Esophagus (tissue), 2 donors: ENCODE measurements around the gene MELTF. TPM values are rescaled to one million over a fixed set of nuclear protein-coding genes. Genes with fewer than 3 reads are reported as not detected.

Source experiments
- H3K27ac ChIP-seq, 2 donors: one replicate each; pipeline ENCODE4 v1.5.1; 2013; ENCODE audit warnings: low read depth in 2 of 2, mild to moderate bottlenecking in 2 of 2, inconsistent platforms in 1 of 2, low read length in 1 of 2, moderate library complexity in 1 of 2
- H3K27me3 ChIP-seq, 2 donors: one replicate each; pipeline ENCODE4 v1.6.1; 2013; ENCODE audit warnings: low read length in 2 of 2, control low read depth in 1 of 2, mild to moderate bottlenecking in 1 of 2; ENCODE audit not compliant: insufficient read depth in 2 of 2, control insufficient read depth in 1 of 2
- H3K36me3 ChIP-seq, 2 donors: one replicate each; pipeline ENCODE4 v1.6.1; 2013; ENCODE audit warnings: low read length in 1 of 2; ENCODE audit not compliant: control insufficient read depth in 2 of 2, insufficient read depth in 2 of 2
- H3K4me1 ChIP-seq, 2 donors: one replicate each; pipeline ENCODE4 v1.6.1; 2013; ENCODE audit warnings: low read length in 1 of 2; ENCODE audit not compliant: control insufficient read depth in 2 of 2, insufficient read depth in 2 of 2
- H3K4me3 ChIP-seq, 2 donors: one replicate each; pipeline ENCODE4 v1.5.1; 2013; ENCODE audit warnings: low read length in 2 of 2, mild to moderate bottlenecking in 2 of 2, low read depth in 1 of 2, moderate library complexity in 1 of 2
- H3K9me3 ChIP-seq, 2 donors: one replicate each; pipeline ENCODE4 v1.6.1; 2013; ENCODE audit warnings: mild to moderate bottlenecking in 2 of 2, low read depth in 1 of 2, low read length in 1 of 2, moderate library complexity in 1 of 2; ENCODE audit not compliant: control insufficient read depth in 2 of 2, insufficient read depth in 1 of 2
- WGBS, 2 donors: extraction: QIAGEN DNeasy Blood & Tissue Kit; methylation state at CpG; one replicate each; pipeline ENCODE4 v1.1.7; 2013; 5-methylcytosine and 5-hydroxymethylcytosine counted together
- polyA plus RNA-seq, 2 donors: library from polyadenylated mRNA; stranded (reverse); fragments of 200-250 nt; gene quantifications; one replicate each; pipeline ENCODE4 v1.2.3, GENCODE V29; 2013
- donor health status: healthy with polysubstance abuse.
- donor health status: Bipolar disorder and iron deficiency.

Gene MELTF
- polyA plus RNA-seq, 2 donors, result 1.9 to 3.0 TPM

DNA sequence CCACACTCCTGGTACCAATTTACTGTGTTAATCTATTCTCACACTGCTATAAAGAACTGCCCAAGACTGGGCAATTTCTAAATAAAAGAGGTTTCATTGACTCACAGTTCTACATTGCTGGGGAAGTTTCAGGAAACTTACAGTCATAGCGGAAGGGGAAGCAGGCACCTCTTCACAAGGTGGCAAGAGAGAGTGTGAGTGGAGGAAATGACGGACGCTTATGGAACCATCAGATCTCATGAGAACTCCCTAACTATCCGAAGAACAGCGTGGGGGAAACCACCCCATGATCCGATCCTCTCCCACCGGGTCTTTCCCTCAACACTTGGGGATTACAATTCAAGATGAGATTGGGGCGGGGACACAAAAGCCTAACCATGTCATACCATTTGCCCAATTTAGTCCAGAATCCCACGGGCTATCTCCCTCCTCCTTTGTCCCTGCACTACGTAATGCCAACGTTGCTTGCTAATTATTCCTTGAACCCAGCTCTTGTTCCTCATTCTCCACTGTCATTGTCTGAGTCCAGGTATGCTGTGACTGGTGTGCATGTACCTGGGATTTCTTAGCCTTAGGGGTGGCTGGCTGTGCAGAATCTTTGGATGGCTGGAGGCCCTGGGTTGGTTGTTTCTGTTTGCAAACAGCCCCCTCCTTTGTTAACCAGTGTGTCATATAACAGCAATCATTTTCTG is 64.4 kb downstream of the MELTF start:
- Histone ChIP-seq H3K4me1 (peaks cover 3 to 5% of the 10 kb centered on the region in 2 donors), H3K27ac (no peak overlapping the region), H3K4me3 (no peak overlapping the region), H3K36me3 (peaks cover 0 to 12% of the 10 kb centered on the region in 2 donors), H3K27me3 (no peaks in the 10 kb centered on the region), H3K9me3 (no peaks in the 10 kb centered on the region)
- WGBS, 2 donors, result 91 to 93% methylated on average over 11 of the region's 11 CpGs

DNA sequence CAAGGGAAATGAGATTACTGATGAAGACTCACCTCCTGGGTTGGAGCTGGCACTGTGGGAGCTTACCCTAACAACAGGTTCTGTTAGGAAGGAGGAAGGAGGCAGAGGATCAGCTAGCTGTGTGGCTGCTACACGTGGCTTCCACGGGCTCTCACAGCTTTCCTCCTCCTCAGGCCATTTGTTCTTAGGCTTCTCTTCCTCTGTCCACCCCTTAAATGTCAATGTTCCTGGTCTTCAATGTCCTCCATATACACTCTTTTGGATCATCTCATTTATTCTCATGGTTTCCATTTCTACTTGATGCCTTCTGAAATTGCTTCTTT is 66.0 kb downstream of the MELTF start:
- H3K4me1 ChIP-seq, result peaks cover 3 to 5% of the 10 kb centered on the region in 2 donors
- no peak overlapping the region for H3K4me3 ChIP-seq
- no peaks in the 10 kb centered on the region for H3K27me3 ChIP-seq
- 80 to 93% methylated on average over 2 of the region's 2 CpGs for WGBS, 2 donors
- no peaks in the 10 kb centered on the region for H3K9me3 ChIP-seq
- peaks cover 0 to 12% of the 10 kb centered on the region in 2 donors for H3K36me3 ChIP-seq
- H3K27ac ChIP-seq, result no peak overlapping the region

DNA sequence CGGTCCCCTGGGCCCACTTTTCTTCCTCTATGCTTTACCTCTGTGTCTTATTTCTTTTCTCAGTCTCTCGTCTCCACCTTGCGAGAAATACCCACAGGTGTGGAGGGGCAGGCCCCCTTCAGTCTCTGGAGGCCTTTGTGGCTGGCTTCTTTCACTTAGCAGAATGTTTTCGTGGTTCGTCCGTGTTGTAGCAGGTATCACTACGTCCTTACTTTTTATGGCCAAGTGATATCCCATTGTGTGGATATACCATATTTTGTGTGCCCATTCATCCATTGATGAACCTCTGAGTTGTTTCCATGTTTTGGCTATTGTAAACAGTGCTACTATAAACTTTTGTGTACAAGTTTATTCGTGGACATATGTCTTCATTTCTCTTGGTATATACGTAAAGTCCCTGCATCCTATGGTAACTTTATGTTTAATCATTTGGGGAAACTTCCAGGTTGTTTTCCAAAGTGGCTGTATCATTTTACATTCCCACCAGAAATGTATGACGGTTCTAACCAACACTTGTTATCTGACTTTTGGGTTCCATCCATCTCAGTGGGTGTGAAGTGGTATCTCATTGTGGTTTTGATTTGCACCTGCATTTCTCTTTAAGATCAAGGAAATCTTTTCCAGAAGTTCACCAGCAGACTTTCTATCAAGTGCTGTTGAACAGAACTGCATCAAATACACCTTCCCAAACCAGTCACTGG is 66.5 kb downstream of the MELTF start:
- Histone ChIP-seq H3K4me3 (no peak overlapping the region), H3K27me3 (no peaks in the 10 kb centered on the region), H3K4me1 (peaks cover 2 to 3% of the 10 kb centered on the region in 2 donors), H3K9me3 (no peaks in the 10 kb centered on the region), H3K36me3 (peaks cover 0 to 12% of the 10 kb centered on the region in 2 donors), H3K27ac (no peak overlapping the region)
- WGBS, 2 donors, result 85 to 90% methylated on average over 10 of the region's 10 CpGs

DNA sequence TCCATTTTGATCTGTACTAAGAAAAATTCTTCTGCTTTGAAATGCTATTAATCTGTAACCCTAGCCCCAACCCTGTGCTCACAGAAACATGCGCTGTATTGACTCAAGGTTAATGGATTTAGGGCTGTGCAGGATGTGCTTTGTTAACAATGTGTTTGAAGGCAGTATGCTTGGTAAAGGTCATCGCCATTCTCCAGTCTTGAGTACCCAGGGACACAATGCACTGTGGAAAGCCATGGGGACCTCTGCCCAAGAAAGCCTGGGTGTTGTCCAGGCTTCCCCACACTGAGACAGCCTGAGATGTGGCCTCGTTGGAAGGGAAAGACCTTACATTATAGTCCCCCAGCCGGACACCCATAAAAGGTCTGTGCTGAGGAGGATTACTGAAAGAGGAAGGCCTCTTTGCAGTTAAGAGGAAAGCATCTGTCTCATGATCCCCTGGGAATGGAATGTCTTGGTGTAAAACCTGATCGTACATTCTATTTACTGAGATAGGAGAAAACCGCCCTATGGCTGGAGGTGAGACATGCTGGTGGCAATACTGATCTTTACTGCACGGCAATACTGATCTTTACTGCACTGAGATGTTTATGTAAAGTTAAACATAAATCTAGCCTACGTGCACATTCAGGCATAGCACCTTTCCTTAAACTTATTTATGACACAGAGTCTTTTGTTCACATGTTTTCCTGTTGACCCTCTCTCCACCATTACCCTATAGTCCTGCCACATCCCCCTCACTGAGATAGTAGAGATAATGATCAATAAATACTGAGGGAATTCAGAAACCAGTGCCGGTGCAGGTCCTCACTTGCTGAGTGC is 67.3 kb downstream of the MELTF start:
- Histone ChIP-seq H3K27ac (no peak overlapping the region), H3K27me3 (no peaks in the 10 kb centered on the region), H3K4me1 (no peaks in the 10 kb centered on the region), H3K36me3 (peaks cover 0 to 12% of the 10 kb centered on the region in 2 donors), H3K9me3 (no peaks in the 10 kb centered on the region), H3K4me3 (no peak overlapping the region)
- 76 to 82% methylated on average over 9 of the region's 9 CpGs for WGBS, 2 donors

- Histone ChIP-seq H3K9me3 (no peaks in the 10 kb centered on the region), H3K4me3 (no peak overlapping the region), H3K27ac (no peak overlapping the region), H3K4me1 (no peaks in the 10 kb centered on the region), H3K27me3 (no peaks in the 10 kb centered on the region), H3K36me3 (no peaks in the 10 kb centered on the region)
- WGBS, 2 donors, result 82 to 88% methylated on average over 7 of the region's 7 CpGs
Observed at GRCh38 chr3:196954832-196955231, 74.8 kb downstream of the MELTF start.

Other genes with a start within 250 kb of the MELTF start
- gene SENP5, start 161.9 kb downstream of the MELTF start, polyA plus RNA-seq, result 1 to 10 TPM; 5.7 to 8.4 TPM
- 10 to 100 TPM; 30.1 to 30.9 TPM for gene NCBP2, start 87.3 kb downstream of the MELTF start, polyA plus RNA-seq
- gene PIGZ, start 61.0 kb downstream of the MELTF start, polyA plus RNA-seq, result 1 to 10 TPM; 2.2 to 3.6 TPM